NCI-H2107 treated with DMSO at 0.1 percent for 48 hours (cell line): ENCODE measurements around the gene MB21D2.
"Not testable (repeated sequence)": the region's sequence is repeated elsewhere in the genome, so short reads cannot be mapped to it uniquely, and the experiment has no call there.

ENCODE experiments used
- DNase-seq: peaks from one replicate; lab custom pipeline; 2025; ENCODE audit not compliant: unreplicated experiment; lab: John Stamatoyannopoulos, UW

The MB21D2 gene

DNA sequence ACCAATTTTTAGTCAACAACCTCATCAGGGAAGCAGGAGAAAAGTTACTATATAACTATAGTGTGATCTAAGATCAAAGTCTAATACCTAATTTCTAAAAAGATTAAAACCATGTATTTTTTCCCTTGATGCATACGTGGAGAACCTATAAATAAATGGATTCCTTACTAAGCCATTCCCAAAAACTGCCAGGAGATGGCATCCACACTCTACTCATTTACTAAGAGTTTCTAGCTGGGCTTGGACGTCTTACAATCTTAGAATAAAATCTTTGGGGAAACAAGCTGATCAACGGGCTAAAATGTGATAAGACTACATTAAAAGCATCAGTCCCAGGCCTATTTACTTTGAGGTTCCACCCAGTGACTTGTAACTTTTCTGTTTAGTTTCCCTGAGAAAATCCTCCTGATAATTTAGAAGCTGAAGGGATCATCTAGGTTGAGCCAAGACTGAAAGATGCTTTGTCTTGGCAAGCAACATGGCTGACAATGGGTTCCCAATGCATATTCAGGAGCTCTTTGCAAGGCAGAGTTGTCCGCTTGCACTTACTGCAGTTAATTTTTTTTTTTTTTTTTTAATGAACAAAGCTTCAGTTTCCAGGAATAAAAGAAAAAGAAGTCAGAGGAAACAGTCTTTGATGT, 104.8 kb downstream of the MB21D2 start:
- peak; percentile 72 for DNase-seq

DNA sequence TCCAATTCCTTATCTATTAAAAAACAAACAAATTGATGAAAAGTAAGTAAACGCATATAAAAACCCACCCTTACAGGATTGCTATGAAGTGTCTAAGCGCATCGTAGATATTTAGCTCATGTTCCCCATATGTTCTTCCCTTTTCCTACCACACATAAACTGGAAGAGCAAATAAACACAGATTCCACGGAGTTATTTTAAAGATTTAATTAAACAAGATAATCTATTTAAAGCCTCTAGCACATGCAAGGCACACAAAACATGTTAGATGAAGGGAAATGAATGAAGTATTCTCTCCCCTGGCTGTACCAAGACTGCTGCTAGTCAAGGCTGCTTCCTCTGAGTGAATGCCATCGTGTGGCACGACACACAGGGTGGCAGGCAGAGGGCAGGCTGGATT, 111.9 kb downstream of the MB21D2 start:
- DNase-seq: no peak

DNA sequence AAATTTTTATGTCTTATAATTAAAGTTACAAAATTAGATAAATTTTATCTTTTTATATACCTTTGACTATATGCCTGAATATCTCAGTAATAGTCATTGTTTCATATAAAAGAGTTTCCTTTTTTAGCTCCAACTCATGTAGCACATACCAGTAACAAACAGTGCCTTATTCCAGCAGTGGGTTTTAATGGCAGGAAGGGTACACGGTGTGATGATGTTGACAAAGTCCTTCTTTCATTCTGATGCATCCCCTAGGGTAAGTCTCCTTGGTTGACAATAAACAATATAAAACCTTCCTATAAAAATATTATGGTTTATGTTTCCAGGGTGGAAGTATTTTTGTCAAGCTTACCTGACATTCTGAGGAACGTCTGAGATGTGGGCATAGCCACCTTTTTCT, 113.2 kb downstream of the MB21D2 start:
- no peak for DNase-seq

- DNase-seq: peak; percentile 93
Observed at GRCh38 chr3:192802957-192803899, 114.4 kb downstream of the MB21D2 start.

DNA sequence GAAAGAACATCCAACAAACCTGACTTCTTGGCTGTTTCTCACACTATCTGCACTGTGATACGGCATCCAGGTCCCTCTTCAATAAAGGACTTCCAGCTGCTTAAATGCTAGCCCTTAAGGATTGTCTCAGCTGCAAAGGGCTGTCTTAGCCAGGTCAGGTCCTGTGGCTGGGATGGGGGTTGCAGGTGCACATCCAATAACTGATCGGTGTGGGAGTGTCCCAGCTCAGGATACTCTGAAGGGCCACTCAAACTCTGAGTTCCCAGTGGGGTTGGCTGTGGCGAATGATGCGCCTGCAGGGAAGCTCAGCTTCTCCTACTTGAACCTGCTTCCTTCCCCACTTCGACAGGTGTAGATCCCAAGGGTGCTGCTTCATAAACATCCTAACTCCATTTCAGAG, 115.7 kb downstream of the MB21D2 start:
- DNase-seq: no peak

GRCh38 chr3:192799721-192800120, 117.9 kb downstream of the MB21D2 start:
- no peak for DNase-seq

GRCh38 chr3:192795021-192795420, 122.6 kb downstream of the MB21D2 start:
- no peak for DNase-seq

- no peak for DNase-seq
Observed at GRCh38 chr3:192794216-192794615, 123.4 kb downstream of the MB21D2 start.

DNA sequence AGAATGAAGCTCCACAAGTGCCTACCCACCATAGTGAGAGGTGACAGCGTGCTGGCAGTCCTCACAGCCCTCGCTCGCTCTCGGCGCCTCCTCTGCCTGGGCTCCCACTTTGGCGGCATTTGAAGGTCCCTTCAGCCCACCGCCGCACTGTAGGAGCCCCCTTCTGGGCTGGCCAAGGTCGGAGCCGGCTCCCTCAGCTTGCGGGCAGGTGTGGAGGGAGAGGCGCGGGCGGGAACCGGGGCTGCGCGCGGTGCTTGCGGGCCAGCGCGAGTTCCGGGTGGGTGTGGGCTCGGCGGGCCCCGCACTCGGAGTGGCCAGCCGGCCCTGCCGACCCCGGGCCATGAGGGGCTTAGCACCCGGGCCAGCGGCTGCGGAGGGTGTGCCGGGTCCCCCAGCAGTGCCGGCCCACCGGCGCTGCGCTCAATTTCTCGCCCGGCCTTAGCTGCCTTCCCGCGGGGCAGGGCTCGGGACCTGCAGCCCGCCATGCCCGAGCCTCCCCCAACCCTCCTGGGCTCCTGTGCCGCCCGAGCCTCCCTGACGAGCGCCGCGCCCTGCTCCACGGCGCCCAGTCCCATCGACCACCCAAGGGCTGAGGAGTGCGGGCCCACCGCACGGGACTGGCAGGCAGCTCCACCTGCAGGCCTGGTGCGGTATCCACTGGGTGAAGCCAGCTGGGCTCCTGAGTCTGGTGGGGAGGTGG, 128.7 kb downstream of the MB21D2 start:
- DNase-seq: not testable (repeated sequence)

- DNase-seq: no peak
Observed at GRCh38 chr3:192778508-192778907, 139.1 kb downstream of the MB21D2 start.

- DNase-seq: not testable (repeated sequence)
Observed at GRCh38 chr3:192774341-192774740, 143.3 kb downstream of the MB21D2 start.

DNA sequence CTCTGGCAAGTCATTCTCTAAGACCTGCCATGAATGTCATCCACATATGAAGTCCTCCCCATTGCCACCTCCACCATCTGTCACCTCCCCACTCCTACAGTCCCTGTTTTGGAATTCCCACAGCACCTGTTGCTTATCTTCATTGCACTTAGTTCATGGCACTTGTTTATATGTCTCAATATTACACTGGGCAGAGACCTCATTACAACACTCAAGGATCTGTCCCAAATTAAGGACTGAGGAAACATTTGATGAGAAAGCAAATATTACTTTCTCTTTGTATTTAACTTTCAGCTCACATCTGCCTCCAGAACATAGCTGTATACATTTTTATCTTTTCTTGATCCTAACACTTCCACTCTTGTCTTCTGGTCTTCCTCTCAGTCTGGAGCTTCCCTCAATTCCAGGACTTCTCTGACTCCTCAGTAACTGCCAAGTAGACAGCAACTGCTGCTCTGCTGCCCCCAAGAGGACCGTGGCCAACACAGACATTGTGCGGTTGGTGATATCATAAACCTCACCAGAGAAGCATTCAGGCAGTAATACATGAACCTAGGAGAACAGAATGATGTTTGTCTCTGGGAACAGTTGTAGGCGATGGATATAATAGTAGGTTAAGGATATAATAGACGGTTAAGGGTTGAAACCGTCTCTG, 145.3 kb downstream of the MB21D2 start:
- peak; percentile 76 for DNase-seq

DNA sequence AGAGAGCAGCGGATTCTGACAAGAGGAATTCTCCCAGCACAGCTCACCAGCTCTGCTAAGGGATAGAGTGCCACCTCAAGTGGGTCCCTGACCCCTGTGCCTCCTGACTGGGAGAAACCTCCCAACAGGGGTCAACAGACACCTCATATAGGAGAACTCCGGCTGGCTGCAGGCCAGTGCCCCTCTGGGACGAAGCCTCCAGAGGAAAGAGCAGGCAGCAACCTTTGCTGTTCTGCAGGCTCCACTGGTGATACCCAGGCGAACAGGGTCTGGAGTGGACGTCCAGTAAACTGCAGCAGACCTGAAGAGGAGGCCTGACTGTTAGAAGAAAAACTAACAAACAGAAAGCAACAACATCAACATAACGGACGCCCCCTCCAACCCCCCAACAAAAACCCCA, 159.0 kb downstream of the MB21D2 start:
- no peak for DNase-seq

DNA sequence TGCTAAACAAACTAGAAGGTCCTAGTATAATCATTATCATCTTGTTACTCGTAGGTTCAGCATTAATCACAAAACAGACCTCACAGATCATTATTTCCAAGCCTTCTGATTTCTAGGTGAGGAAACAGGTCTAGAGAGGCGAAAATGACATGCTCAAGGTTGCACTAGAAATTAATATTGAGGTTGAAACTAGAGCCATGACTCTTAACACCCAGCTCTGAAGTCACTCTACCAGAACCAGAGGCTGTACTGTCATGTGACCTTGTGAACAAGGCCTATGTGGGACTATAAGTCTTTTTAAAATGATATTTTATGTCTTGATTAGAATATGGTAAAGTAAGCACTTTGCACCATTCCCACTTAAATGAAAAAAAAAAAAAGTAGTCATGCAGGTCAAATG, 166.5 kb downstream of the MB21D2 start:
- DNase-seq: no peak

GRCh38 chr3:192750201-192750600, 167.5 kb downstream of the MB21D2 start:
- DNase-seq: no peak

- DNase-seq: no peak
Observed at GRCh38 chr3:192747746-192748145, 169.9 kb downstream of the MB21D2 start.

DNA sequence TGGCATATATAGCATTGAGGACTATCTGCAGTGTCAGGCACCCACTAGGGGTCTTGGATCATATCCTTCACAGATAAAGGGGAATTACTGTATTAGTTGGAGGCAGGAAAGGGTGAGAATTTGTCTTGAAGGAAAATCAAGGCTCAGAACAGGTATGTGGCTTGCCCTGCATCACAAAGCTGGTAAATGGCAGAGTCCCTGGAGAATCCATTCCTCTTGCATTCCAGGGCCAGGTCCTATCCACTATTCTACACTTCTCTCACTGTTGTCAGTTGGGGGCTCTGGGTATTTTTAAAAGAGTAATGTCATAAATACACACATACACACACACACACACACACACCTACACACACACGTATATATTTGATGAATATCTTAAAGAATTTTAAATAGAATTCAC, 170.5 kb downstream of the MB21D2 start:
- no peak for DNase-seq
